Endothelial cell of umbilical vein (primary cell): ENCODE measurements around the gene RIPOR3. TPM values are rescaled to one million over a fixed set of nuclear protein-coding genes. Genes with fewer than 3 reads are reported as not detected.
"Not testable (repeated sequence)": the region's sequence is repeated elsewhere in the genome, so short reads cannot be mapped to it uniquely, and the experiment has no call there.

Experiments used
- BruUV-seq: library from RNA; stranded (reverse); fragments of 400-500 nt; replicated peaks from 2 replicates; lab custom pipeline; 2021; lab: Mats Ljungman, UMichigan
- CTCF ChIA-PET: fragments of 300-600, 350-600 bp; sonication (Branson Sonifier 250); formaldehyde crosslinking; loops from one replicate; lab custom pipeline; 2021; ENCODE audit warnings: antibody characterized with exemption, inconsistent platforms; lab: Charles Lee
- POLR2A ChIA-PET: fragments of 300-600, 350-600 bp; sonication (Branson Sonifier 250); formaldehyde crosslinking; loops from one replicate; lab custom pipeline; 2021; ENCODE audit warnings: antibody characterized with exemption, inconsistent platforms; lab: Charles Lee
- DNase-seq: peaks from one replicate; pipeline ENCODE4 v3.0.0-alpha.2; 2011; ENCODE audit warnings: low read depth, low spot score
- FAIRE-seq: peaks from 2 replicates; lab custom pipeline; 2011; peaks lifted over from hg19 to GRCh38; lab: Jason Lieb, UNC
- H2AFZ ChIP-seq: 2 replicates; pipeline ENCODE4 v1.6.0; 2012; ENCODE audit warnings: low read depth, low read length, control low read depth, inconsistent platforms
- H3K27ac ChIP-seq: 2 replicates; pipeline ENCODE4 v1.5.1; 2011; ENCODE audit warnings: low read depth, mild to moderate bottlenecking, control low read depth, low read length, moderate library complexity; ENCODE audit not compliant: insufficient read depth
- H3K27me3 ChIP-seq, 2 experiments: 2 replicates each; pipeline versions ENCODE4 v1.6.0 to v1.6.1; 2011; ENCODE audit warnings: low read length in 2 of 2, mixed read lengths in 1 of 2; ENCODE audit not compliant: control insufficient read depth in 2 of 2, insufficient read depth in 2 of 2
- H3K36me3 ChIP-seq, 2 experiments: 2 replicates in 1 of 2; 3 replicates in 1 of 2; pipeline ENCODE4 v1.5.1; 2011; ENCODE audit warnings: low read length in 2 of 2, mild to moderate bottlenecking in 1 of 2, moderate library complexity in 1 of 2; ENCODE audit not compliant: control insufficient read depth in 2 of 2, insufficient read depth in 2 of 2; ENCODE audit errors: extremely low read depth in 1 of 2
- H3K4me1 ChIP-seq: 3 replicates; pipeline ENCODE4 v1.5.1; 2011; ENCODE audit warnings: mild to moderate bottlenecking, low read length; ENCODE audit not compliant: control insufficient read depth, insufficient read depth; ENCODE audit errors: extremely low read depth
- H3K4me2 ChIP-seq: 2 replicates; pipeline ENCODE4 v1.6.1; 2011; ENCODE audit warnings: low read length, control low read depth, mixed read lengths; ENCODE audit not compliant: insufficient read depth
- H3K4me3 ChIP-seq, 3 experiments: fragments of 200-600 bp in 1 of 3; sonication (generic), shearing (Covaris generic) in 1 of 3; replicated peaks in 1 of 3; 2 replicates each; pipeline ENCODE4 v1.5.1; 2011 to 2016; ENCODE audit warnings: control low read depth in 3 of 3, low read length in 3 of 3, mild to moderate bottlenecking in 2 of 3, inconsistent platforms in 1 of 3, low read depth in 1 of 3, moderate library complexity in 1 of 3; ENCODE audit not compliant: insufficient read depth in 1 of 3
- H3K79me2 ChIP-seq: 2 replicates; pipeline ENCODE4 v1.6.0; 2012; ENCODE audit warnings: low read length, inconsistent platforms; ENCODE audit not compliant: control insufficient read depth, insufficient read depth
- H3K9ac ChIP-seq: replicated peaks from 2 replicates; pipeline ENCODE3; 2011; ENCODE audit warnings: low read length, control low read depth; ENCODE audit not compliant: insufficient read depth; ENCODE audit errors: extremely low read depth
- H3K9me1 ChIP-seq: replicated peaks from 3 replicates; pipeline ENCODE4 v1.6.0; 2011; ENCODE audit warnings: mild to moderate bottlenecking, low read length; ENCODE audit not compliant: control insufficient read depth, insufficient read depth; ENCODE audit errors: extremely low read depth
- H3K9me3 ChIP-seq: replicated peaks from 2 replicates; pipeline ENCODE4 v1.5.1; 2012; ENCODE audit warnings: low read length, inconsistent platforms; ENCODE audit not compliant: control insufficient read depth, insufficient read depth
- H4K20me1 ChIP-seq: replicated peaks from 2 replicates; pipeline ENCODE3; 2011; ENCODE audit warnings: mild to moderate bottlenecking, low read length; ENCODE audit not compliant: control insufficient read depth, insufficient read depth; ENCODE audit errors: extremely low read depth
- CTCF ChIP-seq, 2 donors: IDR thresholded peaks; 1 replicate in 1 of 2; 2 replicates in 1 of 2; pipeline ENCODE4 v1.5.1; 2011; ENCODE audit warnings: low read length in 2 of 2, mild to moderate bottlenecking in 2 of 2, moderate library complexity in 2 of 2, control low read depth in 1 of 2, inconsistent platforms in 1 of 2, low read depth in 1 of 2; ENCODE audit not compliant: insufficient read depth in 1 of 2; ENCODE audit errors: extremely low read depth in 1 of 2
- EZH2 ChIP-seq: IDR thresholded peaks from 2 replicates; pipeline ENCODE4 v1.6.1; 2012; ENCODE audit warnings: borderline replicate concordance, low read depth, mild to moderate bottlenecking, moderate library complexity, low read length, inconsistent platforms; ENCODE audit not compliant: severe bottlenecking
- FOS ChIP-seq: IDR thresholded peaks from 2 replicates; pipeline ENCODE4 v1.6.1; 2011; ENCODE audit warnings: mild to moderate bottlenecking, low read length, moderate library complexity, borderline replicate concordance; ENCODE audit not compliant: insufficient read depth
- GATA2 ChIP-seq: IDR thresholded peaks from 2 replicates; pipeline ENCODE4 v1.7.0; 2011; ENCODE audit warnings: low read depth, mild to moderate bottlenecking, moderate library complexity, mixed read lengths, low read length; ENCODE audit not compliant: insufficient read length, insufficient read depth
- JUN ChIP-seq: IDR thresholded peaks from 2 replicates; pipeline ENCODE4 v1.6.1; 2011; ENCODE audit warnings: borderline replicate concordance, low read depth; ENCODE audit not compliant: insufficient read length, insufficient read depth
- MAX ChIP-seq: IDR thresholded peaks from 2 replicates; pipeline ENCODE4 v1.6.1; 2011; ENCODE audit not compliant: insufficient read depth, insufficient read length
- MYC ChIP-seq: IDR thresholded peaks from one replicate; pipeline ENCODE4 v1.6.1; 2011; ENCODE audit warnings: mild to moderate bottlenecking, low read depth, low read length
- POLR2A ChIP-seq: IDR thresholded peaks from 2 replicates; pipeline ENCODE4 v1.6.1; 2012; ENCODE audit warnings: low read depth, mild to moderate bottlenecking, control low read depth, low read length
- POLR2AphosphoS5 ChIP-seq: IDR thresholded peaks from 2 replicates; pipeline ENCODE4 v1.6.1; 2012; ENCODE audit warnings: low read depth, mild to moderate bottlenecking, control low read depth, low read length, moderate library complexity; ENCODE audit not compliant: insufficient read depth
- dilution Hi-C: fragments of 300-500 bp; cut with MboI; formaldehyde crosslinking; loops from one replicate; pipeline ENCODE4 v1.15.0; 2019; ENCODE audit warnings: low sequenced_read_pairs; ENCODE audit not compliant: extremely low pct_ligation_motif_present
- intact Hi-C: fragments of 100-400 bp; cut with micrococcal nuclease; formaldehyde crosslinking; loops from one replicate; pipeline ENCODE4 v1.10.0; 2022
- polyA plus RNA-seq, 4 experiments: library from polyadenylated mRNA; depleted of rRNA in 3 of 4; stranded (reverse) in 3 of 4; unstranded in 1 of 4; fragments of >200 nt; gene quantifications; 2 replicates each; pipeline versions ENCODE4 v1.2.1 to v1.2.3, GENCODE V29; 2011 to 2012; ENCODE audit warnings: missing spikeins in 1 of 4
- total RNA-seq: library from RNA; stranded (reverse); gene quantifications from 2 replicates; pipeline ENCODE4 v1.2.3, GENCODE V29; 2021

Gene RIPOR3
- total and polyA plus RNA-seq, 2 donors (not counting 3 experiments of a cell fraction or from before 2014, with no cell fraction given), result not detected

- no peak overlapping the region for H3K27ac ChIP-seq
- dilution Hi-C loops (no loop called here), intact Hi-C loops (no loop called here)
- no peak overlapping the region for H3K9ac ChIP-seq
- no peaks in the 10 kb centered on the region for H3K27me3 ChIP-seq
- POLR2A ChIA-PET, result interaction anchor here (0.7 kb wide), 1 partner anchor 186 kb away, joined by 5 read pairs; no protein-coding TSS in a partner anchor
- no peaks in the 10 kb centered on the region for H3K79me2 ChIP-seq
- TF ChIP-seq FOS (no peak), POLR2A (no peak), EZH2 (no peak), MAX (no peak), MYC (no peak), CTCF (IDR thresholded peaks at IDR 0.05; ENCODE audit: extremely low read depth in 1 of 2, insufficient read depth in 1 of 2, low read depth in 1 of 2, low read length in 2 of 2) (no peak), JUN (no peak), POLR2AphosphoS5 (no peak), GATA2 (no peak)
- no peak overlapping the region for H3K4me3 ChIP-seq
- H3K36me3 ChIP-seq, result no peaks in the 10 kb centered on the region
- BruUV-seq, result no TSS peak
- DNase-seq (no peak), FAIRE-seq (no peak)
- peaks cover 9% of the 10 kb centered on the region for H3K4me1 ChIP-seq
- no peak overlapping the region for H2AFZ ChIP-seq
- CTCF ChIA-PET, result no interaction called here
- no peaks in the 10 kb centered on the region for H3K9me1 ChIP-seq
- H3K4me2 ChIP-seq, result no peak overlapping the region
- H4K20me1 ChIP-seq, result no peaks in the 10 kb centered on the region
- no peaks in the 10 kb centered on the region for H3K9me3 ChIP-seq
Measured at GRCh38 chr20:50642288-50642803, 49.0 kb downstream of the RIPOR3 start.

- FAIRE-seq, H3K9ac ChIP-seq, DNase-seq, H3K27ac ChIP-seq, H3K4me3 ChIP-seq, H3K9me1 ChIP-seq, BruUV-seq, CTCF ChIA-PET, intact Hi-C loops, H2AFZ ChIP-seq, H3K27me3 ChIP-seq, H3K79me2 ChIP-seq, H4K20me1 ChIP-seq, H3K9me3 ChIP-seq, H3K36me3 ChIP-seq, dilution Hi-C loops, H3K4me1 ChIP-seq, H3K4me2 ChIP-seq: not testable (repeated sequence)
- POLR2A ChIA-PET, result interaction anchor here (0.7 kb wide), 1 partner anchor 186 kb away, joined by 5 read pairs; no protein-coding TSS in a partner anchor
Measured at GRCh38 chr20:50641625-50642287, 49.6 kb downstream of the RIPOR3 start.
